Measurements from ENCODE around the gene TAF4B.
"Not testable (repeated sequence)": the region's sequence is repeated elsewhere in the genome, so short reads cannot be mapped to it uniquely, and the experiment has no call there.

TAF4B gene

GRCh38 chr18:26422472-26423162 lies 196.4 kb downstream of the TAF4B start:
- Histone ChIP-seq H3K36me3 (ENCODE audit: control insufficient read depth in 2 of 2, insufficient read depth in 2 of 2, low read length in 2 of 2) (no peaks in the 10 kb centered on the region), H3K9me3 (ENCODE audit: control insufficient read depth in 2 of 2, low read length in 2 of 2) (no peaks in the 10 kb centered on the region), H3K4me3 (ENCODE audit: low read length in 2 of 2) (no peak overlapping the region), H3K27me3 (ENCODE audit: control insufficient read depth in 1 of 2, insufficient read depth in 2 of 2, low read length in 2 of 2) (no peaks in the 10 kb centered on the region), H3K9ac (ENCODE audit: low read length in 2 of 2) (no peak overlapping the region), H3K27ac (ENCODE audit: low read length) (no peak overlapping the region), H3K4me1 (ENCODE audit: control insufficient read depth, insufficient read depth, low read length) (no peaks in the 10 kb centered on the region)

- Histone ChIP-seq H3K9me3 (ENCODE audit: control insufficient read depth in 2 of 2, low read length in 2 of 2) (no peaks in the 10 kb centered on the region), H3K4me3 (ENCODE audit: low read length in 2 of 2) (no peak overlapping the region), H3K27ac (ENCODE audit: low read length) (no peak overlapping the region)
These were observed 198.3 kb downstream of the TAF4B start for GRCh38 chr18:26424428-26425147.

GRCh38 chr18:26425148-26425531 lies 198.9 kb downstream of the TAF4B start:
- no peaks in the 10 kb centered on the region for H3K36me3 ChIP-seq (ENCODE audit: control insufficient read depth in 2 of 2, insufficient read depth in 2 of 2, low read length in 2 of 2)
- H3K9me3 ChIP-seq (ENCODE audit: control insufficient read depth in 2 of 2, low read length in 2 of 2) = no peaks in the 10 kb centered on the region
- H3K27me3 ChIP-seq (ENCODE audit: control insufficient read depth in 1 of 2, insufficient read depth in 2 of 2, low read length in 2 of 2) = no peaks in the 10 kb centered on the region
- no peaks in the 10 kb centered on the region for H3K4me1 ChIP-seq (ENCODE audit: control insufficient read depth, insufficient read depth, low read length)
- H3K27ac ChIP-seq (ENCODE audit: low read length) = no peak overlapping the region
- H3K4me3 ChIP-seq (ENCODE audit: low read length in 2 of 2) = no peak overlapping the region
- H3K9ac ChIP-seq (ENCODE audit: low read length in 2 of 2) = no peak overlapping the region

More at GRCh38 chr18:26424428-26425147, 198.3 kb downstream of the TAF4B start:
- no peaks in the 10 kb centered on the region for H3K36me3 ChIP-seq (ENCODE audit: control insufficient read depth in 2 of 2, insufficient read depth in 2 of 2, low read length in 2 of 2)
- no peaks in the 10 kb centered on the region for H3K4me1 ChIP-seq (ENCODE audit: control insufficient read depth, insufficient read depth, low read length)
- no peaks in the 10 kb centered on the region for H3K27me3 ChIP-seq (ENCODE audit: control insufficient read depth in 1 of 2, insufficient read depth in 2 of 2, low read length in 2 of 2)
- no peak overlapping the region for H3K9ac ChIP-seq (ENCODE audit: low read length in 2 of 2)

GRCh38 chr18:26429535-26430226 lies 203.4 kb downstream of the TAF4B start:
- Histone ChIP-seq H3K4me1 (ENCODE audit: control insufficient read depth, insufficient read depth, low read length) (no peaks in the 10 kb centered on the region), H3K36me3 (ENCODE audit: control insufficient read depth in 2 of 2, insufficient read depth in 2 of 2, low read length in 2 of 2) (no peaks in the 10 kb centered on the region), H3K9ac (ENCODE audit: low read length in 2 of 2) (no peak overlapping the region), H3K9me3 (ENCODE audit: control insufficient read depth in 2 of 2, low read length in 2 of 2) (no peaks in the 10 kb centered on the region), H3K4me3 (ENCODE audit: low read length in 2 of 2) (no peak overlapping the region), H3K27me3 (ENCODE audit: control insufficient read depth in 1 of 2, insufficient read depth in 2 of 2, low read length in 2 of 2) (no peaks in the 10 kb centered on the region), H3K27ac (ENCODE audit: low read length) (no peak overlapping the region)

- H3K4me3 ChIP-seq (ENCODE audit: low read length in 2 of 2) = no peak overlapping the region
- no peak overlapping the region for H3K9ac ChIP-seq (ENCODE audit: low read length in 2 of 2)
- no peaks in the 10 kb centered on the region for H3K27me3 ChIP-seq (ENCODE audit: control insufficient read depth in 1 of 2, insufficient read depth in 2 of 2, low read length in 2 of 2)
- no peaks in the 10 kb centered on the region for H3K9me3 ChIP-seq (ENCODE audit: control insufficient read depth in 2 of 2, low read length in 2 of 2)
- no peaks in the 10 kb centered on the region for H3K36me3 ChIP-seq (ENCODE audit: control insufficient read depth in 2 of 2, insufficient read depth in 2 of 2, low read length in 2 of 2)
- no peak overlapping the region for H3K27ac ChIP-seq (ENCODE audit: low read length)
- no peaks in the 10 kb centered on the region for H3K4me1 ChIP-seq (ENCODE audit: control insufficient read depth, insufficient read depth, low read length)
These were observed 206.6 kb downstream of the TAF4B start for GRCh38 chr18:26432651-26433424.

- Histone ChIP-seq H3K4me3 (ENCODE audit: low read length in 2 of 2) (no peak overlapping the region), H3K9me3 (ENCODE audit: control insufficient read depth in 2 of 2, low read length in 2 of 2) (no peaks in the 10 kb centered on the region), H3K4me1 (ENCODE audit: control insufficient read depth, insufficient read depth, low read length) (no peaks in the 10 kb centered on the region), H3K27ac (ENCODE audit: low read length) (no peak overlapping the region), H3K9ac (ENCODE audit: low read length in 2 of 2) (no peak overlapping the region), H3K36me3 (ENCODE audit: control insufficient read depth in 2 of 2, insufficient read depth in 2 of 2, low read length in 2 of 2) (no peaks in the 10 kb centered on the region), H3K27me3 (ENCODE audit: control insufficient read depth in 1 of 2, insufficient read depth in 2 of 2, low read length in 2 of 2) (no peaks in the 10 kb centered on the region)
These were observed 208.6 kb downstream of the TAF4B start for GRCh38 chr18:26434887-26435286.

- no peak overlapping the region for H3K27ac ChIP-seq (ENCODE audit: low read length)
- no peaks in the 10 kb centered on the region for H3K9me3 ChIP-seq (ENCODE audit: control insufficient read depth in 2 of 2, low read length in 2 of 2)
- no peaks in the 10 kb centered on the region for H3K27me3 ChIP-seq (ENCODE audit: control insufficient read depth in 1 of 2, insufficient read depth in 2 of 2, low read length in 2 of 2)
- no peaks in the 10 kb centered on the region for H3K36me3 ChIP-seq (ENCODE audit: control insufficient read depth in 2 of 2, insufficient read depth in 2 of 2, low read length in 2 of 2)
- H3K4me3 ChIP-seq (ENCODE audit: low read length in 2 of 2) = no peak overlapping the region
- H3K4me1 ChIP-seq (ENCODE audit: control insufficient read depth, insufficient read depth, low read length) = no peaks in the 10 kb centered on the region
- H3K9ac ChIP-seq (ENCODE audit: low read length in 2 of 2) = no peak overlapping the region
These were observed 209.3 kb downstream of the TAF4B start for GRCh38 chr18:26435415-26436095.

- no peaks in the 10 kb centered on the region for H3K9me3 ChIP-seq (ENCODE audit: control insufficient read depth in 2 of 2, low read length in 2 of 2)
- no peak overlapping the region for H3K27ac ChIP-seq (ENCODE audit: low read length)
- H3K4me3 ChIP-seq (ENCODE audit: low read length in 2 of 2) = no peak overlapping the region
- H3K36me3 ChIP-seq (ENCODE audit: control insufficient read depth in 2 of 2, insufficient read depth in 2 of 2, low read length in 2 of 2) = no peaks in the 10 kb centered on the region
- H3K27me3 ChIP-seq (ENCODE audit: control insufficient read depth in 1 of 2, insufficient read depth in 2 of 2, low read length in 2 of 2) = no peaks in the 10 kb centered on the region
- no peaks in the 10 kb centered on the region for H3K4me1 ChIP-seq (ENCODE audit: control insufficient read depth, insufficient read depth, low read length)
- no peak overlapping the region for H3K9ac ChIP-seq (ENCODE audit: low read length in 2 of 2)
These were observed 210.2 kb downstream of the TAF4B start for GRCh38 chr18:26436176-26437051.

- not testable (repeated sequence) for H3K36me3 ChIP-seq (ENCODE audit: control insufficient read depth in 2 of 2, insufficient read depth in 2 of 2, low read length in 2 of 2); H3K4me3 ChIP-seq (ENCODE audit: low read length in 2 of 2); H3K9me3 ChIP-seq (ENCODE audit: control insufficient read depth in 2 of 2, low read length in 2 of 2); H3K4me1 ChIP-seq (ENCODE audit: control insufficient read depth, insufficient read depth, low read length); H3K9ac ChIP-seq (ENCODE audit: low read length in 2 of 2); H3K27me3 ChIP-seq (ENCODE audit: control insufficient read depth in 1 of 2, insufficient read depth in 2 of 2, low read length in 2 of 2); H3K27ac ChIP-seq (ENCODE audit: low read length)
These were observed 211.4 kb downstream of the TAF4B start for GRCh38 chr18:26437634-26438033.

All from stomach smooth muscle (tissue), 2 donors.